Motor neuron (in vitro differentiated cells): ENCODE data around the gene REP15. TPM values are rescaled to one million over a fixed set of nuclear protein-coding genes. Genes with fewer than 3 reads are reported as not detected.
"Not testable (repeated sequence)": the region's sequence is repeated elsewhere in the genome, so short reads cannot be mapped to it uniquely, and the experiment has no call there.

Source experiments
- ATAC-seq, 8 experiments: fragments of 200-7000 bp; cut with Tn5 transposase; replicated peaks in 6 of 8; 2 replicates each; pipeline ENCODE4 v1.8.0; 2021; ENCODE audit warnings: mild to moderate bottlenecking in 8 of 8, moderate library complexity in 8 of 8
- H3K27ac ChIP-seq, 2 donors: fragments of 250-450 bp; sonication (Bioruptor Pico); 2 replicates each; pipeline ENCODE4 v1.9.0; 2021; ENCODE audit warnings: antibody characterized with exemption in 2 of 2, mild to moderate bottlenecking in 2 of 2, moderate library complexity in 1 of 2
- H3K4me1 ChIP-seq, 2 donors: fragments of 250-450 bp; sonication (Bioruptor Pico); replicated peaks in 1 of 2; 2 replicates each; pipeline ENCODE4 v1.6.1; 2021; ENCODE audit warnings: antibody characterized with exemption in 2 of 2, mild to moderate bottlenecking in 2 of 2, moderate library complexity in 1 of 2
- H3K4me3 ChIP-seq, 5 donors: fragments of 250-450 bp; sonication (Bioruptor Pico); 2 replicates each; pipeline ENCODE4 v1.9.0; 2021; ENCODE audit warnings: antibody characterized with exemption in 5 of 5, mild to moderate bottlenecking in 5 of 5, moderate library complexity in 4 of 5
- WGBS, 10 experiments: fragments of 450-650 bp; shearing (Covaris generic); methylation state at CpG; one replicate each; pipeline ENCODE4 v1.0.0; 2022; 5-methylcytosine and 5-hydroxymethylcytosine counted together
- in situ Hi-C, 9 experiments: fragments of 400-800 bp; cut with MboI; loops; one replicate each; pipeline ENCODE4 v1.15.0; 2021; ENCODE audit warnings: low sequenced_read_pairs in 9 of 9, low pct_unique_long_range_greater_than_20kb in 2 of 9; ENCODE audit not compliant: unreplicated experiment in 9 of 9
- total RNA-seq, 8 experiments: library from RNA; unstranded; fragments of 300-600 nt; gene quantifications; 2 replicates each; pipeline versions ENCODE4 v1.2.3 to v1.2.4, GENCODE V29; 2022

Gene REP15
- total RNA-seq, 8 experiments from 2014 or later = 0.27 to 5.7 (median 0.96) TPM

- not testable (repeated sequence) for ATAC-seq, H3K4me3 ChIP-seq, H3K27ac ChIP-seq, H3K4me1 ChIP-seq
- 86 to 100% (median 98%) methylated on average over 2 to 7 of the region's 9 CpGs; no CpG with 5 or more reads in 1 of the 10 experiments for WGBS, 10 experiments
- in situ Hi-C loops = loop anchor here in 2 of 9 experiments (25.0 kb wide), 2 partner anchors 203 to 428 kb away; no protein-coding TSS in a partner anchor
Observed at GRCh38 chr12:27734321-27734720, 38.1 kb downstream of the REP15 start.

GRCh38 chr12:27743601-27744000, 47.4 kb downstream of the REP15 start:
- Histone ChIP-seq H3K4me1 (no peaks in the 10 kb centered on the region), H3K4me3 (no peak overlapping the region), H3K27ac (no peak overlapping the region)
- WGBS, 10 experiments = 87 to 100% (median 97%) methylated on average over 1 to 5 of the region's 5 CpGs
- in situ Hi-C loops = loop anchor here in 2 of 9 experiments (10.0 to 25.0 kb wide), 3 partner anchors 194 to 419 kb away; no protein-coding TSS in a partner anchor
- ATAC-seq = no peak

- in situ Hi-C loops = loop anchor here in 2 of 9 experiments (10.0 to 25.0 kb wide), 3 partner anchors 192 to 417 kb away; no protein-coding TSS in a partner anchor
- not testable (repeated sequence) for ATAC-seq, H3K27ac ChIP-seq, H3K4me1 ChIP-seq, H3K4me3 ChIP-seq
- WGBS, 10 experiments = no CpG with 5 or more reads among the region's 1 CpG
Observed at GRCh38 chr12:27745734-27746133, 49.5 kb downstream of the REP15 start.

Other genes with a start within 250 kb of the REP15 start
- under 1 TPM in 1 of 8 experiments, not detected in 7; 0.71 TPM for gene SMCO2, start 249.7 kb upstream of the REP15 start, total RNA-seq
- 100 to 1,000 TPM in 1 of 8 experiments, 10 to 100 TPM in 7; 15.9 to 205 (median 49.4) TPM for gene PPFIBP1, start 172.2 kb upstream of the REP15 start, total RNA-seq
- gene MRPS35, start 14.4 kb downstream of the REP15 start, total RNA-seq = 10 to 100 TPM; 42.2 to 67.7 (median 54.7) TPM
- 10 to 100 TPM in 7 of 8 experiments, 1 to 10 TPM in 1; 9.3 to 38.5 (median 31.4) TPM for gene KLHL42, start 83.8 kb downstream of the REP15 start, total RNA-seq
- gene MANSC4, start 83.8 kb downstream of the REP15 start, total RNA-seq = under 1 TPM in 1 of 8 experiments, not detected in 7; 0.27 TPM